Measurements from ENCODE around the gene ZNF831.

ZNF831 gene

GRCh38 chr20:59139998-59140397, 23.6 kb upstream of the ZNF831 start:
- no peak for DNase-seq (ENCODE audit: low read depth, low spot score)
- no peak overlapping the region for H3K4me3 ChIP-seq (ENCODE audit: low read length)
- H3K27me3 ChIP-seq (ENCODE audit: control insufficient read depth, insufficient read depth, low read length): no peaks in the 10 kb centered on the region
- no peaks in the 10 kb centered on the region for H3K4me1 ChIP-seq (ENCODE audit: control insufficient read depth, insufficient read depth, low read length)
- H3K27ac ChIP-seq (ENCODE audit: low read length): no peak overlapping the region
- H3K36me3 ChIP-seq (ENCODE audit: control insufficient read depth, insufficient read depth, low read length): no peaks in the 10 kb centered on the region
- H3K9me3 ChIP-seq (ENCODE audit: control insufficient read depth, insufficient read depth, low read length): peaks cover 5% of the 10 kb centered on the region; the same call in 1 of the 2 replicates
- no CpG with 5 or more reads among the region's 1 CpG for WGBS (ENCODE audit: insufficient coverage, insufficient read length)

- no CpG with 5 or more reads among the region's 13 CpGs for WGBS (ENCODE audit: insufficient coverage, insufficient read length)
- H3K4me1 ChIP-seq (ENCODE audit: control insufficient read depth, insufficient read depth, low read length): no peaks in the 10 kb centered on the region
Observed at GRCh38 chr20:59141818-59142581, 21.6 kb upstream of the ZNF831 start.

GRCh38 chr20:59143326-59143725, 20.3 kb upstream of the ZNF831 start:
- no peak overlapping the region for H3K4me3 ChIP-seq (ENCODE audit: low read length)
- WGBS (ENCODE audit: insufficient coverage, insufficient read length): no CpG with 5 or more reads among the region's 5 CpGs
- H3K9me3 ChIP-seq (ENCODE audit: control insufficient read depth, insufficient read depth, low read length): no peaks in the 10 kb centered on the region
- H3K27me3 ChIP-seq (ENCODE audit: control insufficient read depth, insufficient read depth, low read length): no peaks in the 10 kb centered on the region
- no peak overlapping the region for H3K27ac ChIP-seq (ENCODE audit: low read length)
- H3K4me1 ChIP-seq (ENCODE audit: control insufficient read depth, insufficient read depth, low read length): no peaks in the 10 kb centered on the region
- no peaks in the 10 kb centered on the region for H3K36me3 ChIP-seq (ENCODE audit: control insufficient read depth, insufficient read depth, low read length)
- no peak for DNase-seq (ENCODE audit: low read depth, low spot score)

More at GRCh38 chr20:59141818-59142581, 21.6 kb upstream of the ZNF831 start:
- no peaks in the 10 kb centered on the region for H3K36me3 ChIP-seq (ENCODE audit: control insufficient read depth, insufficient read depth, low read length)
- no peak for DNase-seq (ENCODE audit: low read depth, low spot score)
- no peak overlapping the region for H3K27ac ChIP-seq (ENCODE audit: low read length)
- H3K27me3 ChIP-seq (ENCODE audit: control insufficient read depth, insufficient read depth, low read length): no peaks in the 10 kb centered on the region
- H3K9me3 ChIP-seq (ENCODE audit: control insufficient read depth, insufficient read depth, low read length): peaks cover 2% of the 10 kb centered on the region; the same call in 1 of the 2 replicates
- H3K4me3 ChIP-seq (ENCODE audit: low read length): no peak overlapping the region

GRCh38 chr20:59144179-59144830, 19.3 kb upstream of the ZNF831 start:
- WGBS (ENCODE audit: insufficient coverage, insufficient read length): no CpG with 5 or more reads among the region's 9 CpGs
- H3K4me1 ChIP-seq (ENCODE audit: control insufficient read depth, insufficient read depth, low read length): no peaks in the 10 kb centered on the region
- no peak overlapping the region for H3K27ac ChIP-seq (ENCODE audit: low read length)
- H3K4me3 ChIP-seq (ENCODE audit: low read length): no peak overlapping the region
- no peaks in the 10 kb centered on the region for H3K27me3 ChIP-seq (ENCODE audit: control insufficient read depth, insufficient read depth, low read length)
- DNase-seq (ENCODE audit: low read depth, low spot score): no peak
- no peaks in the 10 kb centered on the region for H3K9me3 ChIP-seq (ENCODE audit: control insufficient read depth, insufficient read depth, low read length)
- H3K36me3 ChIP-seq (ENCODE audit: control insufficient read depth, insufficient read depth, low read length): no peaks in the 10 kb centered on the region

- no CpG with 5 or more reads among the region's 4 CpGs for WGBS (ENCODE audit: insufficient coverage, insufficient read length)
- no peaks in the 10 kb centered on the region for H3K36me3 ChIP-seq (ENCODE audit: control insufficient read depth, insufficient read depth, low read length)
- H3K9me3 ChIP-seq (ENCODE audit: control insufficient read depth, insufficient read depth, low read length): no peaks in the 10 kb centered on the region
- H3K4me3 ChIP-seq (ENCODE audit: low read length): no peak overlapping the region
- H3K4me1 ChIP-seq (ENCODE audit: control insufficient read depth, insufficient read depth, low read length): no peaks in the 10 kb centered on the region
- no peak for DNase-seq (ENCODE audit: low read depth, low spot score)
- no peak overlapping the region for H3K27ac ChIP-seq (ENCODE audit: low read length)
- H3K27me3 ChIP-seq (ENCODE audit: control insufficient read depth, insufficient read depth, low read length): no peaks in the 10 kb centered on the region
Observed at GRCh38 chr20:59144831-59145196, 18.8 kb upstream of the ZNF831 start.

GRCh38 chr20:59145247-59145923, 18.2 kb upstream of the ZNF831 start:
- Histone ChIP-seq H3K4me3 (ENCODE audit: low read length) (no peak overlapping the region), H3K27me3 (ENCODE audit: control insufficient read depth, insufficient read depth, low read length) (no peaks in the 10 kb centered on the region)
- WGBS (ENCODE audit: insufficient coverage, insufficient read length): no CpG with 5 or more reads among the region's 5 CpGs

GRCh38 chr20:59145924-59146779, 17.5 kb upstream of the ZNF831 start:
- WGBS (ENCODE audit: insufficient coverage, insufficient read length): no CpG with 5 or more reads among the region's 23 CpGs

More at GRCh38 chr20:59145247-59145923, 18.2 kb upstream of the ZNF831 start:
- no peaks in the 10 kb centered on the region for H3K9me3 ChIP-seq (ENCODE audit: control insufficient read depth, insufficient read depth, low read length)
- no peaks in the 10 kb centered on the region for H3K4me1 ChIP-seq (ENCODE audit: control insufficient read depth, insufficient read depth, low read length)
- no peak overlapping the region for H3K27ac ChIP-seq (ENCODE audit: low read length)
- no peak for DNase-seq (ENCODE audit: low read depth, low spot score)
- no peaks in the 10 kb centered on the region for H3K36me3 ChIP-seq (ENCODE audit: control insufficient read depth, insufficient read depth, low read length)

GRCh38 chr20:59146780-59147565, 16.6 kb upstream of the ZNF831 start:
- Histone ChIP-seq H3K27me3 (ENCODE audit: control insufficient read depth, insufficient read depth, low read length) (no peaks in the 10 kb centered on the region), H3K27ac (ENCODE audit: low read length) (no peak overlapping the region), H3K4me1 (ENCODE audit: control insufficient read depth, insufficient read depth, low read length) (no peaks in the 10 kb centered on the region), H3K4me3 (ENCODE audit: low read length) (no peak overlapping the region), H3K36me3 (ENCODE audit: control insufficient read depth, insufficient read depth, low read length) (no peaks in the 10 kb centered on the region), H3K9me3 (ENCODE audit: control insufficient read depth, insufficient read depth, low read length) (no peaks in the 10 kb centered on the region)
- no peak for DNase-seq (ENCODE audit: low read depth, low spot score)
- no CpG with 5 or more reads among the region's 8 CpGs for WGBS (ENCODE audit: insufficient coverage, insufficient read length)

More at GRCh38 chr20:59145924-59146779, 17.5 kb upstream of the ZNF831 start:
- H3K27ac ChIP-seq (ENCODE audit: low read length): no peak overlapping the region
- H3K36me3 ChIP-seq (ENCODE audit: control insufficient read depth, insufficient read depth, low read length): no peaks in the 10 kb centered on the region
- H3K9me3 ChIP-seq (ENCODE audit: control insufficient read depth, insufficient read depth, low read length): no peaks in the 10 kb centered on the region
- no peak overlapping the region for H3K4me3 ChIP-seq (ENCODE audit: low read length)
- DNase-seq (ENCODE audit: low read depth, low spot score): no peak
- H3K27me3 ChIP-seq (ENCODE audit: control insufficient read depth, insufficient read depth, low read length): no peaks in the 10 kb centered on the region
- no peaks in the 10 kb centered on the region for H3K4me1 ChIP-seq (ENCODE audit: control insufficient read depth, insufficient read depth, low read length)

- H3K27me3 ChIP-seq (ENCODE audit: control insufficient read depth, insufficient read depth, low read length): no peaks in the 10 kb centered on the region
- DNase-seq (ENCODE audit: low read depth, low spot score): no peak
- H3K4me3 ChIP-seq (ENCODE audit: low read length): no peak overlapping the region
- no peaks in the 10 kb centered on the region for H3K9me3 ChIP-seq (ENCODE audit: control insufficient read depth, insufficient read depth, low read length)
- H3K36me3 ChIP-seq (ENCODE audit: control insufficient read depth, insufficient read depth, low read length): no peaks in the 10 kb centered on the region
- no CpG with 5 or more reads among the region's 3 CpGs for WGBS (ENCODE audit: insufficient coverage, insufficient read length)
- no peak overlapping the region for H3K27ac ChIP-seq (ENCODE audit: low read length)
- H3K4me1 ChIP-seq (ENCODE audit: control insufficient read depth, insufficient read depth, low read length): no peaks in the 10 kb centered on the region
Observed at GRCh38 chr20:59147586-59147985, 16.0 kb upstream of the ZNF831 start.

Measured in iPS DF 6.9 (cell line).